Mucosa of descending colon (tissue), 3 donors: ENCODE data around the gene RTP4. TPM values are rescaled to one million over a fixed set of nuclear protein-coding genes. Genes with fewer than 3 reads are reported as not detected.

Experiments
- ATAC-seq: fragments of 200-7000 bp; cut with Tn5 transposase; one replicate; pipeline ENCODE4 v1.9.1; 2020; ENCODE audit warnings: mild to moderate bottlenecking, moderate library complexity
- DNase-seq, 3 donors: peaks; one replicate each; pipeline ENCODE4 v3.0.0-alpha.2; 2020
- H3K36me3 ChIP-seq: fragments of 200-600 bp; one replicate; pipeline ENCODE4 v1.8.0; 2021; ENCODE audit warnings: low read depth, mild to moderate bottlenecking
- H3K4me1 ChIP-seq: fragments of 200-600 bp; one replicate; pipeline ENCODE4 v1.8.0; 2021; ENCODE audit warnings: low read depth, mild to moderate bottlenecking
- H3K4me3 ChIP-seq: fragments of 200-600 bp; one replicate; pipeline ENCODE4 v1.8.0; 2021; ENCODE audit warnings: mild to moderate bottlenecking
- H3K9me3 ChIP-seq: fragments of 200-600 bp; one replicate; pipeline ENCODE4 v1.8.0; 2021; ENCODE audit warnings: mild to moderate bottlenecking
- intact Hi-C, 2 donors: fragments of 100-400 bp; cut with DNase I in 1 of 2; cut with micrococcal nuclease in 1 of 2; formaldehyde crosslinking; loops; one replicate each; pipeline versions ENCODE4 v1.11.0 to v1.11.1; 2022; cut with DNase I, micrococcal nuclease
- total RNA-seq, 3 donors: library from RNA; stranded (reverse); fragmentation: NEBNext Ultra II Directional in 2 of 3; extraction: Animal tissue kit (Norgen Biotek cat#: 25700) in 2 of 3; gene quantifications; one replicate each; pipeline versions ENCODE4 v1.2.1 to v1.2.4, GENCODE V29; 2021 to 2023
- TF ChIP-seq, protein P1 (sequence below): fragments of 200-600 bp; IDR thresholded peaks from one replicate; pipeline ENCODE4 v1.8.0; 2022; ENCODE audit warnings: antibody characterized with exemption, mild to moderate bottlenecking
- donor health status: DM: no; HTN: no; CAD: no; lungs with moderate emphysema.
- donor health status: DM: no; HTN: no; CAD: no.
- donor health status: DM: no; HTN: yes; CAD: no.

The RTP4 gene
- total RNA-seq, 3 donors from 2014 or later = 6.4 to 8.5 (median 7.9) TPM

DNA sequence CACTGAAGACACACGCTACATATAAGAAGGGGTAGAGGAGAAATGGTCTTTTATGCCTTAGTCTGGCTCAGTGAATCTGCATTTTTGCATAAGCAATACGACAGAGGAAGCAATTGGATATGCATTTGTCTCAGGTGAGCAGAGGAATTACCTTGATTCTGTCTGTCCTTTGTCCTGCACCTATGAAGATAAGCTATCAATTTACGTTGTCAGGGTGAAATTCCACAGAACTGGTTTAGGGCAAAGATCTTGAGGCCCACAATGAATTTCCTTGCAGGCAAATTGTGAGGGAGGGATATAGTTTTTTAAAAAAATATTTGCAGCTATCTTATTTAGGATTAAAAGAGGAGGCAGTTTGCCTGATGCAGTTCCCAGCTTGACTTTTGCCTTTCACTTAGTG is 45.1 kb upstream of the RTP4 start:
- H3K4me1 ChIP-seq = no peaks in the 10 kb centered on the region
- intact Hi-C loops = no loop called here
- no peaks in the 10 kb centered on the region for H3K36me3 ChIP-seq
- no peaks in the 10 kb centered on the region for H3K9me3 ChIP-seq
- TF ChIP-seq, protein P1, sequence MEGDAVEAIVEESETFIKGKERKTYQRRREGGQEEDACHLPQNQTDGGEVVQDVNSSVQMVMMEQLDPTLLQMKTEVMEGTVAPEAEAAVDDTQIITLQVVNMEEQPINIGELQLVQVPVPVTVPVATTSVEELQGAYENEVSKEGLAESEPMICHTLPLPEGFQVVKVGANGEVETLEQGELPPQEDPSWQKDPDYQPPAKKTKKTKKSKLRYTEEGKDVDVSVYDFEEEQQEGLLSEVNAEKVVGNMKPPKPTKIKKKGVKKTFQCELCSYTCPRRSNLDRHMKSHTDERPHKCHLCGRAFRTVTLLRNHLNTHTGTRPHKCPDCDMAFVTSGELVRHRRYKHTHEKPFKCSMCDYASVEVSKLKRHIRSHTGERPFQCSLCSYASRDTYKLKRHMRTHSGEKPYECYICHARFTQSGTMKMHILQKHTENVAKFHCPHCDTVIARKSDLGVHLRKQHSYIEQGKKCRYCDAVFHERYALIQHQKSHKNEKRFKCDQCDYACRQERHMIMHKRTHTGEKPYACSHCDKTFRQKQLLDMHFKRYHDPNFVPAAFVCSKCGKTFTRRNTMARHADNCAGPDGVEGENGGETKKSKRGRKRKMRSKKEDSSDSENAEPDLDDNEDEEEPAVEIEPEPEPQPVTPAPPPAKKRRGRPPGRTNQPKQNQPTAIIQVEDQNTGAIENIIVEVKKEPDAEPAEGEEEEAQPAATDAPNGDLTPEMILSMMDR = no peak
- no peak overlapping the region for H3K4me3 ChIP-seq
- ATAC-seq = no peak
- no peak for DNase-seq

DNA sequence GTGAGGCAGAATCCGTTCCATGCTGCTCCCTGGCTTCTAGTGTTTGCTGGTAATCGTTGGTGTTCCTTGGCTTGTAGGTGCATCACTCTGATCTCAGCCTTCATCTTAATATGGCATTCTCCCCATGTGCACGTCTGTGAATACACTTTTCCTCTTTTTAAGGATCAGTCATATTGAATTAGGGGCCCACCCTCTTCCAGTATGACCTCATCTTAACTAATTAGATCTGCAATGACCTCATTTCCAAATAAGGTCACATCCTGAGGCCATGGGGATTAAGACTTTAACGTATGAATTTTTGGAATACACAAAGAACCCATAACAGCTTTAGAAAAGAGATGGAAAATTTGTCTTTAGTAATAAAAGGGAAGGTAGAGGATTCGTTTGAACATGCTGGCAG is 42.6 kb upstream of the RTP4 start:
- no peaks in the 10 kb centered on the region for H3K9me3 ChIP-seq
- H3K4me3 ChIP-seq = no peak overlapping the region
- H3K36me3 ChIP-seq = no peaks in the 10 kb centered on the region
- no peaks in the 10 kb centered on the region for H3K4me1 ChIP-seq
- ATAC-seq (no peak), DNase-seq (no peak)
- TF ChIP-seq, protein P1 = no peak
- intact Hi-C loops = no loop called here

DNA sequence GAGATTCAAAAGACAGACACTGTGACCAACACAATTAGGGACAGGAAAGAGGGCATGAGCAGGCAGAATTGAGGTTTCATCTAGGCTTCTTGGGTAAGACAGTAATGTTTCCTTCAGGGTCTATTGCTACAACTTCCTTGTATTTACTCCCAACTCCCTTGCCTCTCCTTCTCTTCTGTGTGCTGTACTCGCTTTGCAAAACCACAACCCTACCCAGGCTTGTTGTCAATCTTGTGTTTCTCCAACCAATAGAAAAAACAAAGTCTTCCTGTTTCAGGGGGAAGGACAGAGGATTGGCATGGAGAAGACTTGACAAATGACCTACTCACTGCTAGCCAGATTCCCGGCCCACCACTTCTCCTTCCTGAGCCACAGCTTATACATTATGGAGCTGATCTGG is 40.3 kb upstream of the RTP4 start:
- intact Hi-C loops = no loop called here
- no peaks in the 10 kb centered on the region for H3K9me3 ChIP-seq
- TF ChIP-seq, protein P1 = no peak
- H3K4me3 ChIP-seq = no peak overlapping the region
- no peak for ATAC-seq
- DNase-seq = no peak
- H3K4me1 ChIP-seq = no peaks in the 10 kb centered on the region
- no peaks in the 10 kb centered on the region for H3K36me3 ChIP-seq

DNA sequence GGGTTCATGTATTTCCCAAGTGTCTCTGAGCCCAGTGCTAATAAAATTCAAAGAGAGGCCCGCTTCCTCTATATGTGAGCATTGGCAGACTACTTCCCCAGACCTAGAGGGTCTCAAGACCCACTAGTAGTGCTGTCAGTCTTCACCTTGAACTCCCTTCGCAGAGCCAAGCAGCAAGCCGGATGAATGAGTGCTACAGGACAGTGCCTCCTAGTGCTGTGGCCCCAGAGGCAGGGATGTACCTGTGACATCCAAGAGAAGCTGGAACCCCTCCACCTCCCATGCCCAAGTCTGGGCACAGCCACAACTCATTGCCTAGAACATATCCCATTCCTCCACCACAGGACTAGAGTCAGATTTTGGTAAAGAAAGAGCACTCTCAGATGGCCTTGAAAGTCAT is 39.5 kb upstream of the RTP4 start:
- DNase-seq (no peak), ATAC-seq (no peak)
- Histone ChIP-seq H3K36me3 (no peaks in the 10 kb centered on the region), H3K9me3 (no peaks in the 10 kb centered on the region), H3K4me1 (no peaks in the 10 kb centered on the region), H3K4me3 (no peak overlapping the region)
- TF ChIP-seq, protein P1 = no peak
- intact Hi-C loops = no loop called here

DNA sequence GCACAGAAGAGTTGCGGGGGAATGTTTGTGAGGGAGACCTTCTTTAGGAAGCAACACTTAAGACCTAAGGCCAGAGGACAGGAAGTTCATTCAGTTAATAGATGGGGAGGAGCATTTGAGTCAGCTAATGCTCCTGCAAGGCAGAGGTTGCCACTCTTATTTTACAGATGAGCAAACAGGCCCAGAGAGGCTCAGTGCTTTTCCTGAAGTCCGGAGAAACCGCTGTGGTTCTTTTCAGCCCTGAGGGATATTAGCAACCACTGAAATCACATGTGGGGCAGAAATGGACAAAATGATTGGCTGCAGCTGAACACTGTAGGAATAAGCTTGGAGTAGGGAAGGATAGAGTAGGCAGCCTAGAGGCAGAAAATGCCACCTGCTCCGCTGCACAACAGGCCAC is 33.3 kb upstream of the RTP4 start:
- TF ChIP-seq, protein P1 = no peak
- H3K9me3 ChIP-seq = no peaks in the 10 kb centered on the region
- DNase-seq = no peak
- no peak for ATAC-seq
- no peaks in the 10 kb centered on the region for H3K36me3 ChIP-seq
- intact Hi-C loops = no loop called here
- H3K4me3 ChIP-seq = no peak overlapping the region
- H3K4me1 ChIP-seq = no peaks in the 10 kb centered on the region

DNA sequence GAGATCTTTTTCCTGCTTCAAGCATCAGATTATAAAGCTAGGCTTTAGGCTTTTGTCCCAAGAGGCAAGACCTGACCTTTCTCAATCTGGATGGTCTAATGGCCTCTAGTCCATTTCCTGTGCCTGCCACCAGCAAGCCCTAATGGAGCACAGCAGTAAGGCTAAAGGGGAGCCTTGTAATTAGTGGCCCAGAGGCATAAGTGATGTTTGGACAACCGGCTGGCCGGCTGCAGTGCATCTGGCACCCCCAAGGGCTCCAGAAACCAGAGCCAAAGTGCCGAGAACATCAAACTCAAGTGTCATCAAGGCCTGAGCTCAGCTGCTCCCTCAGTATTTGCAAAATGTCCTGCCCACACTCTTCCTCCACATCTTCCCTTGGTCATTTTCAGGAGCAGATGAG is 31.9 kb upstream of the RTP4 start:
- intact Hi-C loops = no loop called here
- Histone ChIP-seq H3K4me1 (no peaks in the 10 kb centered on the region), H3K9me3 (no peaks in the 10 kb centered on the region), H3K36me3 (no peaks in the 10 kb centered on the region), H3K4me3 (no peak overlapping the region)
- no peak for DNase-seq
- ATAC-seq = no peak
- TF ChIP-seq, protein P1 = no peak
